Rectal smooth muscle tissue (tissue), 1 donor: Measurements from ENCODE around the gene ERMAP.
"Not testable (repeated sequence)": the region's sequence is repeated elsewhere in the genome, so short reads cannot be mapped to it uniquely, and the experiment has no call there.

Experiments used
- H3K27ac ChIP-seq: one replicate; pipeline ENCODE4 v1.7.0; 2013; ENCODE audit warnings: low read depth, low read length, inconsistent platforms
- H3K27me3 ChIP-seq: one replicate; pipeline ENCODE4 v1.7.0; 2013; ENCODE audit warnings: low read length; ENCODE audit not compliant: control insufficient read depth, insufficient read depth
- H3K36me3 ChIP-seq: one replicate; pipeline ENCODE4 v1.7.0; 2013; ENCODE audit warnings: low read length; ENCODE audit not compliant: control insufficient read depth, insufficient read depth
- H3K4me1 ChIP-seq: one replicate; pipeline ENCODE4 v1.7.0; 2013; ENCODE audit warnings: low read length; ENCODE audit not compliant: control insufficient read depth, insufficient read depth
- H3K4me3 ChIP-seq: one replicate; pipeline ENCODE4 v1.7.0; 2013; ENCODE audit warnings: low read length
- H3K9ac ChIP-seq: one replicate; pipeline ENCODE4 v1.7.0; 2013; ENCODE audit warnings: low read length

Gene ERMAP

DNA sequence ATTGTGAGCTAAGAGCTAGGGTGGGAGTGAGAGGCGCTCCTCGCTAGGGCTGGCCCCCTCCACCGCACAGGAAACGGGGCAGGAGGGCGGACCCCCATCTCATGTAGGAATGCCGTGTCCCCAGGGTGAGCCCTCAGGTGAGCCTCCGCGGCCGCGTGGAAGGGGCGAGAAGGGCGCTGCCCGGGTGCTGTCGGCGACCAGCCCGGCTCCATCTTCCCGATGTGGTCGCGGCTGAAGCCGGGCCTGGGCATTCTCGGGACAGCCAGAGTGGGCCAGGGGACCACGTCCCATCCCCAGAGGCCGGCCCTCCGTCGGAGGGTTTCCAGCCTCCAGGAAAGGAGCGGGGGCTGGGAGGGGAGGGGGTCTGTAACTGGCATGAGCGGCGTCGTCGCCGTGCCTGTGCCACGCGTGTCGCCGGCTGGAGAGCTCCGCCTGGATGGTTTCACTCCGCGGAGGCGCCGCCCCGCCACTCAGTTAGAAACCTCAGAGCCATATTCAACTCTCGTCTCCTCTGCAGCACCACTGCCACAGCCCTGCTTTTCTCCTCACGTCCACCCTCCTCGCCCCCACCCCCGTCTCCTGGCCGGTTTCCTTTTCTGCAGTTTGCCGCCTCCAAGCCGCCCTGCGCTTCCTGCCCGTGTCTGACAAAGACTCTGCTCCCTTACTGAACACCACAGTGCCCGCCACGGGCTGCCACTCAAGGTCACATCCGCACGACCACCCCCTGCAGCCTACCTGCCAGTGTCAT, 31.8 kb upstream of the ERMAP start, which contains the start of gene TMEM269:
TMEM269 (plus strand) TSS at position 46 of the 748 bp plus-strand sequence. CDS start 4,903 bp downstream, outside the sequence.
- no peak within 1 kb of the TSS for H3K27ac ChIP-seq
- no peak within 1 kb of the TSS for H3K9ac ChIP-seq
- peak within 1 kb of the TSS; percentile 61 for H3K4me3 ChIP-seq
- H3K36me3 ChIP-seq, result peaks cover 2% of the 10 kb centered on the region
- peaks cover 2% of the 10 kb centered on the region for H3K4me1 ChIP-seq
- no peaks in the 10 kb centered on the region for H3K27me3 ChIP-seq

DNA sequence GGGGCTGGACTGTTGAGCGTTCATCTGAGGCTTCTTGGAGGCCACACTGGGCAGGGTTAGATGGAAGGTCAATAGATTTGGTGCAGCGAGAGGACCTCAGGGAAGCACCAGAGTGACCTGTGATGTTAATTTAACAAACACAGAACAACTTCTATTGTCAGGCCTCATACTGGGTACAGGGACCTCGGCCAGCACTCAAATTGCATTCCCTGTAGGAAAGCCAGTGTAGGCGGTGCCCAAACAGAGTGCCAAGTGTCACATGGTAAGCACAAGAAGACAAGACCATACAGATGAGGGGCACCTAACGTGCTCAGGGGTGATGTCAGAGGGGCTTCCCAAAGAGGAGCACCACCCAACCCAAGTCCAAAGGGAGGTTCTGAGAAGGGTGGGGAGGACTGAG, 30.8 kb upstream of the ERMAP start:
- Histone ChIP-seq H3K36me3 (peaks cover 2% of the 10 kb centered on the region), H3K9ac (no peak overlapping the region), H3K4me3 (no peak overlapping the region), H3K27me3 (no peaks in the 10 kb centered on the region), H3K27ac (no peak overlapping the region), H3K4me1 (peaks cover 2% of the 10 kb centered on the region)

DNA sequence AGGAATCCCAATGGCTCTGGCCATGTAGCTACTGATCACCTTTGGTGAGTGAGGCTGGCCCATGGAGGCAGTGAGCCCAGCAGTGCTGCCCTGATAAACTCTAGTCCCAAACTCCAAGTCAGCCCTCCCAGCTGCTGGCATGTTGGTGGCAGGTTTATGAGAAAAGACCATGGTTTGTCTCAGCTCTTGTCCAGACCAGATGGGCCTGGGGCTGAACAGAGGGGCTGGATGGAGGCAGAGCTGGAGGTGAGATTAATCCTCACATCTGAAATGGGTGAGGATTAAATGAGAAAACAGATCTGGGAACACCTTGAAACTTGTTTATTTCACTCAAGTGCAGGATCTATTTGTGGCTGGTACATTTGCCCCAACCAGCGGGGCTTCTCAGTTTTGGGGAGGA, 28.9 kb upstream of the ERMAP start:
- Histone ChIP-seq H3K4me3 (no peak overlapping the region), H3K4me1 (peaks cover 2% of the 10 kb centered on the region), H3K9ac (no peak overlapping the region), H3K27ac (no peak overlapping the region), H3K27me3 (no peaks in the 10 kb centered on the region), H3K36me3 (no peaks in the 10 kb centered on the region)

DNA sequence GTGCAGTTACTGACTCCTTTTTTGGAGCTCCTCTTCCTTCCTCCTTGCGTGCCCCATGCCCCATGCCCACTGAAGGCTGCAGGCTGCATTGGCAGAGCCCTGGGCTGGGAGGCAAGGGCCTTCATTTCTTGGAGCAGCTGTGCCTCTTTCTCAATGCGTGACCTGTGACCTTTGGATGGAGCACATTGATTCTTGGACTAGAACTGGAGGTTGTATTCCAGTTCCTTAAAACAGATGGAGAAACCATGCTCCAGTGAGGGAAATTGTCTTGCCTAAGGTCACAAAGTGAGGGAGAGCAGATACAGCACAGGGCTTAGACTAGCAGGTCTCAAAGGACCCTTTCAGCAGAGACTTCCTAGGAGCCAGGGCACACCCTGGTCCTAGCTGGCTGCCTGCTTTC, 23.1 kb upstream of the ERMAP start:
- no peaks in the 10 kb centered on the region for H3K36me3 ChIP-seq
- no peak overlapping the region for H3K27ac ChIP-seq
- no peak overlapping the region for H3K4me3 ChIP-seq

DNA sequence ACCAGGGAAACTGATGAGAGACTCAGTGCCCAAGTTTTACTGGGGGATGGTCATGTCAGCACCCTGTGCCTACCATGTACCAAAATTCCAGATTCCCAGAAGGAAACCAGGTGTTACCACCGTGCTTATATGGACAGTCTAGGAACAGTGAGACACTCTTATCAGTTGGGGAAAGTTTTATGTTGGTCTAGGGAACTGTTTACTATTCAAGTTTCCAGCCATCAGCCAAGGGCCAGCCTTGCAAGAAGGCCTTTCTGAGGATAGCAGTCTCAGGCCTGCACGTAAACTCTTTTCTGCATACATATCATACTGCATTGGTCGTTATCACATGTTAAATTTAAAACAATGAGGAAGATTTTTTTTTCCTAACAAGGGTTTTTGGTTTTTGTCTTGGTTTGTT, 19.5 kb upstream of the ERMAP start:
- H3K36me3 ChIP-seq, result no peaks in the 10 kb centered on the region
- no peaks in the 10 kb centered on the region for H3K27me3 ChIP-seq
- no peaks in the 10 kb centered on the region for H3K4me1 ChIP-seq
- H3K9ac ChIP-seq, result no peak overlapping the region
- no peak overlapping the region for H3K27ac ChIP-seq
- no peak overlapping the region for H3K4me3 ChIP-seq

More for the DNA sequence above, 23.1 kb upstream of the ERMAP start:
- H3K27me3 ChIP-seq, result no peaks in the 10 kb centered on the region
- no peaks in the 10 kb centered on the region for H3K4me1 ChIP-seq
- no peak overlapping the region for H3K9ac ChIP-seq

DNA sequence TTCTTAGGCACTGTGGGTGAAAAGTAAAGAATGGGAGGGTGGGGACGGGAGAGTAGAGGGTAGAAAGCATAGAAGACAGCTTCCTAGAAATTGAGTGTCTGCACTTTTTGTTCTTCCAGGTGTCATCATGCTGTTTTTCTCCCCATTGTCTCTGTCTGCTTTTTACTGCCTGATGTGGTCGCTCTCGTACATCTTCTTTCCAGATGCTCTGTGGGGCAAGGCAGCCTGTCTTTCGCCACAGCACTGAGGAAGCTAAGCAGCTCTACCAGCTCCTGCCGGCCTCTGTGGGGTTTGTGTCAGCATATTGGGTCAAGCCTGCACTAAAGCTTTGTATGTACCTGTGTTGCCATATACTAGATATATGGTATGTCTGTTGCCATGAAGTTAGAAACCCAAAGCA, 18.9 kb upstream of the ERMAP start:
- no peak overlapping the region for H3K9ac ChIP-seq
- H3K4me1 ChIP-seq, result no peaks in the 10 kb centered on the region
- no peaks in the 10 kb centered on the region for H3K36me3 ChIP-seq
- H3K4me3 ChIP-seq, result no peak overlapping the region
- no peak overlapping the region for H3K27ac ChIP-seq
- H3K27me3 ChIP-seq, result no peaks in the 10 kb centered on the region

DNA sequence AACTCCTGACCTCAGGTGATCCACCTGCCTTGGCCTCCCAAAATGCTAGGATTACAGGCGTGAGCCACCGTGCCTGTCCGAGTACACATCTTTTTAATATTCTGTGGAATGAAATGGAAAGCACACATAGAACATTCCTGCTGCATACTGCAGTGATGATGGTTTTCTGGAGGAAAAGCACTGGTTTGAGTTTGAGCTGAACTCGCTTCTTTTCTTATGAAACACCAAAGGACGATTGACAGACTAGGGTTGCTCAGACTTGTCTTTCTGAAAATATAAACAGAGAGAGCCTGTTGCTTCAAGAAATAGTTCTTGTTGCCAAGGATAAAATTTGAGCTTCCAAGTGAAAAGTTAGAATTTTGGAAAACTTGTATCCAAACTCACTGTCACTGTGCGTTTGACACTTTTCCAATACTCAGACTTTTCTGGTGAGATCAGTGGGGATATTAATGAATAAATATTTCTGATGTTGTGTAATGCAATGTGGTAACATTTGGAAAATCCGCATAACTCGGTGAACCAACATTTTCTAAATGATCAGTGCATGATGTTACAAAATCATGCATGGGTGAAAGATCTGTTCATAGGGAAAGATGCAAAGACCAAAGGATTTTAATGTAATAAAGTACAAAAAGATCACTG, 15.0 kb upstream of the ERMAP start:
- H3K27me3 ChIP-seq, result no peaks in the 10 kb centered on the region
- no peak overlapping the region for H3K27ac ChIP-seq

DNA sequence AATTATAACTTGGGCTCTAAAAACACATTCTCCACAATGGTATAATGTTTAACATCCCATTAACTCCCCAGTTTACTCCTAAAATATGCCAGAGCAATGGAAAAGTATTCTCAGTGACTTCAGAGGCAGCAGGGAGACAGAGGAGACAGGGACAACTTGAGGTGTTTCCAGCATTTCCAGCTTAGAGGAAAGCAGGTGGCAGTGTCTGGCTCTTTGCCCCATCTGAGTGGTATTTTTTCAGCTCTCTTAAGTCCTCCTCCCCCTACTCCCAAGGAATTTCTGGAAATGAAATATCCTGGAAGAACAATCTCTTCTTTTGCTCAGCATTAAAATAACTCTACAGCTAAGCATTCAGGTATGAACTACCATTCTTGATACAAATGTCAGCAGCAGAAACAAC, 10.8 kb upstream of the ERMAP start:
- H3K9ac ChIP-seq, result no peak overlapping the region
- no peaks in the 10 kb centered on the region for H3K36me3 ChIP-seq
- no peaks in the 10 kb centered on the region for H3K4me1 ChIP-seq
- H3K27ac ChIP-seq, result no peak overlapping the region
- no peaks in the 10 kb centered on the region for H3K27me3 ChIP-seq
- H3K4me3 ChIP-seq, result no peak overlapping the region

More for the DNA sequence above, 15.0 kb upstream of the ERMAP start:
- Histone ChIP-seq H3K4me3 (no peak overlapping the region), H3K36me3 (no peaks in the 10 kb centered on the region), H3K4me1 (no peaks in the 10 kb centered on the region), H3K9ac (no peak overlapping the region)

DNA sequence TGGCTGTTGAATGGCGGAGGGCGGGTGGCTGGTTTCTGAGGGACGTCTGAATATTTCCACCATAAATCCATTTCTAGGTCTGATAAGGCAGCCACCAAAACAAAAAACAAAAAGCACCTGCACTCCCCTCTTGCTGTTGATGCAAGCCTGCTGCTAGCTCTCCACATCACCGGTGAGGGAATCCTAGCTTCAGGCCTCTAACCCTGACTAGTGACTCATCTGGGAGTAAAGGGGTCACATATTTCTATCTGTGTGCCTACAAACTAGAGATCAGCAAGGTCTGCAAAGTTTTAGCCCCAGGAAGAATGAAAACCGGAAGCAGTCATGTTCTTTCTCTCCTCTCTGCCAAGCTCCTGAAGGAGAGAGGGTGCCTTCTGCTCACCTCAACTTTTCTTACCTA, 10.3 kb upstream of the ERMAP start:
- H3K9ac ChIP-seq, result no peak overlapping the region
- H3K27me3 ChIP-seq, result no peaks in the 10 kb centered on the region
- H3K4me3 ChIP-seq, result no peak overlapping the region
- H3K36me3 ChIP-seq, result no peaks in the 10 kb centered on the region
- no peaks in the 10 kb centered on the region for H3K4me1 ChIP-seq
- H3K27ac ChIP-seq, result no peak overlapping the region

DNA sequence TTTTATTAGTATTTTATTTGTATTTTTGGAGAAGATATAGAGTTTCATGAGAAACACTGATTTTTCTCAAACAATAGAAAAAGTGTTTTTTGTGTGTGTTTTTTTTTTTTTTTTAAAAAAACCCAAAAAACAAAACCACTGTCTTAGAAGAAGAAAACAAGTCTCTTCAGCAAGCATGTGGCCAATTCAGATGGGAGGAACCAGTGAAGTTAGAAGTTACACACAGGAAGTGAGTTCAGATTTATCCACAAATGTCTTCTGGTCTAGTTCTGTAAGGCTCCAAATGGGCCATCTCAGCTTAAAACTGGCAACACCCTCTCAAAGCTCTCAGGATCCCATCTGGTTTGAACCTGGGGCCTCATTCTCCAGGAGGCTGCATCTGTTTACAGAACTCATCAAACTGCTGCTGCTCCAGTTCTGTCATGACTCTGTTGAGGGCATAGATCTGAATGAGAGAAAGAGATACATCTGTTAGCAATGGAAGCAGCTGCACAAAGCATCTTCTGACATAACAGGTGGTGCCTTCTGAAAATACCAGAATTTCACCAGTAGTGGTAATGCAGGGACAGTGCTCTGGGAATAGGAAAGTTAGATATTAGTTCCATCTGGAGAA, 9.8 kb upstream of the ERMAP start:
- no peaks in the 10 kb centered on the region for H3K27me3 ChIP-seq
- no peak overlapping the region for H3K9ac ChIP-seq
- H3K4me1 ChIP-seq, result no peaks in the 10 kb centered on the region
- H3K36me3 ChIP-seq, result no peaks in the 10 kb centered on the region
- H3K27ac ChIP-seq, result no peak overlapping the region
- no peak overlapping the region for H3K4me3 ChIP-seq

DNA sequence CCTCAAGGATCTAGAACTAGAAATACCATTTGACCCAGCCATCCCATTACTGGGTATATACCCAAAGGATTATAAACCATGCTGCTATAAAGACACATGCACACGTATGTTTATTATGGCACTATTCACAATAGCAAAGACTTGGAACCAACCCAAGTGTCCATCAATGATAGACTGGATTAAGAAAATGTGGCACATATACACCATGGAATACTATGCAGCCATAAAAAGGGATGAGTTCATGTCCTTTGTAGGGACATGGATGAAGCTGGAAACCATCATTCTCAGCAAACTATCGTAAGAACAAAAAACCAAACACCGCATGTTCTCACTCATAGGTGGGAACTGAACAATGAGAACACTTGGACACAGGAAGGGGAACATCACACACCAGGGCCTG, 2.1 kb upstream of the ERMAP start:
- H3K4me1 ChIP-seq, H3K4me3 ChIP-seq, H3K27ac ChIP-seq, H3K27me3 ChIP-seq, H3K9ac ChIP-seq, H3K36me3 ChIP-seq: not testable (repeated sequence)

DNA sequence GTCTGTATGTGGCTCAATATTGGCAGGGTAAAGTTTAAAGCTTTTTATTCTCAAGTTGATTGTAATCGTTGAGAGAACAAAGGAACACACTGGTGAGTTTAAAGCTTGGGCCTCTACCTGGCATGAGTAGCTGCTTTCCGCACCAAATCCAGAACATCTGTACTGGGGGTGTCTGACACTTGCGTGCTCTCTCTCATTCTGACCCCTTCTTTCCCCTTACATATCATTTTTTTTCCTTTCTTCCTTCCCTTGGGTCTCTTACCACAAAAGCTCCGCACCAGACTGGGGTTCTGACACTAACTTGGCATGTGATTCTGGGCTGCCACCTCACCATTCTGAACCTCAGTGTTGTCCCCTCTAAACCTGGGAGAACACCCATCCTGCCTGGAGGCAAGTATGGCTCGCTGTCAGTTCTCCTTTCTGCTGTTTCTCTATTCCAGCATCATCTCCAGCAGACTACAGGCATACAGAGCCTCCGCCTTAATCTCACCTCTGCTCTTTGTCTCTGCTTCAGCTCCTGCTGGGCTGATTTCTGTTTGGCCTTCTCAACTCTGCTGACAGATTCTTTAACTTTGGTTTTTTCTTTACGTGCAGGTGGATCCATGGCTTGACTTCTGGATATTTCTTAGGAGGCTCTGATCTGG, 859 bp upstream of the ERMAP start:
- H3K4me1 ChIP-seq, result peaks cover 5% of the 10 kb centered on the region
- peaks cover 2% of the 10 kb centered on the region for H3K36me3 ChIP-seq
- peak overlapping the region; percentile 52 for H3K9ac ChIP-seq
- no peaks in the 10 kb centered on the region for H3K27me3 ChIP-seq
- H3K4me3 ChIP-seq, result peak overlapping the region; percentile 85
- H3K27ac ChIP-seq, result peak overlapping the region; percentile 95
